HFF-Myc (cell line): ENCODE measurements around the gene UBE4A.

Experiments used
- DNase-seq: peaks from one replicate; pipeline ENCODE4 v3.0.0-alpha.2; 2011; ENCODE audit warnings: low read depth; ENCODE audit errors: extremely low read depth
- H3K4me3 ChIP-seq: replicated peaks from 2 replicates; pipeline ENCODE4 v1.5.1; 2011; ENCODE audit warnings: low read depth, mild to moderate bottlenecking, control low read depth, low read length
- TF ChIP-seq, protein P1 (sequence below): IDR thresholded peaks from 2 replicates; pipeline ENCODE4 v1.5.1; 2012; ENCODE audit warnings: mild to moderate bottlenecking, low read depth, low read length, control low read depth; ENCODE audit errors: missing control alignments

Gene UBE4A, protein sequence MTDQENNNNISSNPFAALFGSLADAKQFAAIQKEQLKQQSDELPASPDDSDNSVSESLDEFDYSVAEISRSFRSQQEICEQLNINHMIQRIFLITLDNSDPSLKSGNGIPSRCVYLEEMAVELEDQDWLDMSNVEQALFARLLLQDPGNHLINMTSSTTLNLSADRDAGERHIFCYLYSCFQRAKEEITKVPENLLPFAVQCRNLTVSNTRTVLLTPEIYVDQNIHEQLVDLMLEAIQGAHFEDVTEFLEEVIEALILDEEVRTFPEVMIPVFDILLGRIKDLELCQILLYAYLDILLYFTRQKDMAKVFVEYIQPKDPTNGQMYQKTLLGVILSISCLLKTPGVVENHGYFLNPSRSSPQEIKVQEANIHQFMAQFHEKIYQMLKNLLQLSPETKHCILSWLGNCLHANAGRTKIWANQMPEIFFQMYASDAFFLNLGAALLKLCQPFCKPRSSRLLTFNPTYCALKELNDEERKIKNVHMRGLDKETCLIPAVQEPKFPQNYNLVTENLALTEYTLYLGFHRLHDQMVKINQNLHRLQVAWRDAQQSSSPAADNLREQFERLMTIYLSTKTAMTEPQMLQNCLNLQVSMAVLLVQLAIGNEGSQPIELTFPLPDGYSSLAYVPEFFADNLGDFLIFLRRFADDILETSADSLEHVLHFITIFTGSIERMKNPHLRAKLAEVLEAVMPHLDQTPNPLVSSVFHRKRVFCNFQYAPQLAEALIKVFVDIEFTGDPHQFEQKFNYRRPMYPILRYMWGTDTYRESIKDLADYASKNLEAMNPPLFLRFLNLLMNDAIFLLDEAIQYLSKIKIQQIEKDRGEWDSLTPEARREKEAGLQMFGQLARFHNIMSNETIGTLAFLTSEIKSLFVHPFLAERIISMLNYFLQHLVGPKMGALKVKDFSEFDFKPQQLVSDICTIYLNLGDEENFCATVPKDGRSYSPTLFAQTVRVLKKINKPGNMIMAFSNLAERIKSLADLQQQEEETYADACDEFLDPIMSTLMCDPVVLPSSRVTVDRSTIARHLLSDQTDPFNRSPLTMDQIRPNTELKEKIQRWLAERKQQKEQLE

DNA sequence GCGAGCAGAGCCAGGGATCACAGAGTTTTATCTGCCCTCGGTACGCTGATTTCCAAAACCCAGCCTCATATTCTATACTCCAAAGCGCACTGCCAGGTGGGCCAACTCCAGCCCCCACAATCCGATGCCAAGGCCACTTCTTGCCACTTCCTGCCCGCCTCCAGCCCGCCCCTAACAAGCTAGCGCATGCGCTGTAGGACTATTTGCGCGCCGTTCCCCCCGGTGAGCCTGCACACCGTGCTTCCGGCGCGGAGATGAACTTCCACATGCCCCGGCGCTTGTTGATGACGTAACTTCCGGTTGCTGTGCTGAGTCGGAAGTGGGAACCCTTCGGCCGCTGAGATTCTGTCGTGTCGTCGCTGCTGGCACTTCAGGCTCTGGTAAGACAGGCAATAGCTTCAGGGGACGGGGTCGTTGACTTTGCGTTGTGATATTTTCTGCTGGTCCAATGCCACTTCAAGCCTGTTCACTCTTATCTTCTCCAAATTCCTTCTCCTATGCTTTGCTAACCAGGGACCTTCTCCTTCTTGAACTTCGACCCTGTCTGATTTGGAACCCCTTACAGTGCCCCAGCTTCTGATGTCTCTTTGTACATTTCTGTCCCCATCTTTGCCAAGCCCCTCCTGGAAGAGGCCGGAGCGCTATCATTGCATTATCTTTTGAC lies at the start of gene UBE4A:
Gene UBE4A (plus strand): TSS at position 306 of the 664 bp plus-strand sequence. CDS start 5,481 bp downstream, outside the sequence.
- DNase-seq, result peak; percentile 87
- TF ChIP-seq, protein P1, sequence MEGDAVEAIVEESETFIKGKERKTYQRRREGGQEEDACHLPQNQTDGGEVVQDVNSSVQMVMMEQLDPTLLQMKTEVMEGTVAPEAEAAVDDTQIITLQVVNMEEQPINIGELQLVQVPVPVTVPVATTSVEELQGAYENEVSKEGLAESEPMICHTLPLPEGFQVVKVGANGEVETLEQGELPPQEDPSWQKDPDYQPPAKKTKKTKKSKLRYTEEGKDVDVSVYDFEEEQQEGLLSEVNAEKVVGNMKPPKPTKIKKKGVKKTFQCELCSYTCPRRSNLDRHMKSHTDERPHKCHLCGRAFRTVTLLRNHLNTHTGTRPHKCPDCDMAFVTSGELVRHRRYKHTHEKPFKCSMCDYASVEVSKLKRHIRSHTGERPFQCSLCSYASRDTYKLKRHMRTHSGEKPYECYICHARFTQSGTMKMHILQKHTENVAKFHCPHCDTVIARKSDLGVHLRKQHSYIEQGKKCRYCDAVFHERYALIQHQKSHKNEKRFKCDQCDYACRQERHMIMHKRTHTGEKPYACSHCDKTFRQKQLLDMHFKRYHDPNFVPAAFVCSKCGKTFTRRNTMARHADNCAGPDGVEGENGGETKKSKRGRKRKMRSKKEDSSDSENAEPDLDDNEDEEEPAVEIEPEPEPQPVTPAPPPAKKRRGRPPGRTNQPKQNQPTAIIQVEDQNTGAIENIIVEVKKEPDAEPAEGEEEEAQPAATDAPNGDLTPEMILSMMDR, result no peak
- H3K4me3 ChIP-seq, result peak within 1 kb of the TSS; percentile 75

DNA sequence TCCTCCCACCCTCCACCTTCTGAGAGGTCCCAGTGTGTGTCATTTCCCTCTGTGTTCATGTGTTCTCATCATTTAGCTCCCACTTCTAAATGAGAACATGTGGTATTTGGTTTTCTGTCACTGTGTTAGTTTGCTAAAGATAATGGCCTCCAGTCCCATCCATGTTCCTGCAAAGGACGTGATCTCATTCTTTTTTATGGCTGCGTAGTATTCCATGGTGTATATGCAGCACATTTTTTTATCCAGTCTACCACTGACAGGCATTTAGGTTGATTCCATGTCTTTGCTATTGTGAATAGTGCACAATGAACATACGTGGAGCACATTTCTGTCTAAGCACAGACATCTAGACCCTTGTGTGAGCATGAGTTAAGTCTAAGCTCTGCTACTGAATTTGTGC lies 49.1 kb upstream of the UBE4A start:
- DNase-seq, result no peak
- H3K4me3 ChIP-seq, result no peak overlapping the region
- TF ChIP-seq, protein P1, result no peak

DNA sequence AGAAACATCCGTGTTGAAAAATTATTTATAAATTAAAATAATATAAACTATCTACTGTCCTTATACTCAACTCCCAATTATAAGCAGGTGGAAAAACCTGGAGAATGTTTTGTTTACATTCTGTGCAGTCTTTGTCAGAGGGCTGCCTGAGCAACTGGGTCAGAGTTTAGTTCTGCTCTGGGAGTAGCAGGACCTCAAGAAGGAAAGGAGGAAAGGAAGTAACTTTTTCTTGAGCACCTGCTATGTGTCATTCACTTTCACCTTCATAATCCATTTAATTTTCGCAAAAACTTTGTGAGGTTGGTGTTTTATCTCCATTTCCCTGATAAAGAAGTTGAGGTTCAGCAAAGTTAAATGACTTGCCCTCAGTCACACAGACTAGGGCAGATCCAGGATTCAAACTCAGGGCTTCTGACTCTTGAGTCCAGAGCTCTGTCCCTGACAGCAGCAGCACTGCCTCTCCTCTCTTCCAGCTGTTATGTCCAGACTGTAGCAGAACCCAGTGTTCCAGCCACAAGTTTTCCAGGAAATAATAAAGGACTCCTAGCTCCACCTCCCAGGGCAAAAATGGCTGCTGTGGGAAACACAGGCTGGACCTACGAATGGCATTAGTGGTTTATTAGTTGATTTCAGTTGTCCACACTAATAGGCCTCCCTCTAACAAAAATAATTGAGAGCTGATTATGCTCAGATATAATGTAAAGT lies 48.5 kb upstream of the UBE4A start:
- no peak for DNase-seq
- H3K4me3 ChIP-seq, result no peak overlapping the region
- TF ChIP-seq, protein P1, result no peak

DNA sequence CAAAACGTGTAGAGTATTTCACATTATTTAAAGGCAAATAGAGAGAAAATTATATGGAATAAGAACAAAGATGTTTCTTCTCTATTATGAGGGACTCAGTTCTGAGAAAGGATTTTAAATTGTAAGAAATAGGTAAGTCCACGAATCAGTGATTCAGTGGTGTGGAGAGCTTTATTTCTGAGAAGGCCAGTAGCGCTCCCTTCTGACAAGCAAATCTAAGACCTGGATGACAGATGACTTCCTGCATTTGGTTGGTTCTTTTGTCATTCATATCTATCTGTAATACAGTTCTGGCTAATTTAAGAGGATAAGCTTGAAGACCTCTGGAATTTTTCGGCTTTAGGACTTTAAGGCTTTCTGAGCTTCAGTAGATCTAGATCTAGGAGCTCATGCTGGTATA lies 47.9 kb upstream of the UBE4A start:
- TF ChIP-seq, protein P1, result no peak
- no peak for DNase-seq
- no peak overlapping the region for H3K4me3 ChIP-seq

DNA sequence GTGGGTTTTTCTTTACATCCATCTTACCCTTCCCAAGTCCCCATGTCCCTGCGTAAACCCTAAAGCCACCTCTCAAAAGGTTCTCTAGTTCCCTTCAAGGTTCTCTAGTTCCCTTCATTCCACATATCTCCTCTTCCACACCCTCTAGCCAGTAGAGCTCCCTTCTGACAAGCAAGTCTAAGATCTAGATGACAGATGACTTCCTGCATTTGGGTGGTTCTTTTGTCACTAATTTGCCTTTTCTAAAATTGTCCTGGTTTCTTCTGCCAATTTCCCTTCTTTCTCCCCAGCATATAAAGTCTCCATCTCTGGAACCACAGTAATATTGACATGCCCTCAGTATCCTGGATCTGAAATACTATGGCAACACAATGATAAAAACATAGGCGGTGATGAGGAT lies 47.1 kb upstream of the UBE4A start:
- TF ChIP-seq, protein P1, result no peak

DNA sequence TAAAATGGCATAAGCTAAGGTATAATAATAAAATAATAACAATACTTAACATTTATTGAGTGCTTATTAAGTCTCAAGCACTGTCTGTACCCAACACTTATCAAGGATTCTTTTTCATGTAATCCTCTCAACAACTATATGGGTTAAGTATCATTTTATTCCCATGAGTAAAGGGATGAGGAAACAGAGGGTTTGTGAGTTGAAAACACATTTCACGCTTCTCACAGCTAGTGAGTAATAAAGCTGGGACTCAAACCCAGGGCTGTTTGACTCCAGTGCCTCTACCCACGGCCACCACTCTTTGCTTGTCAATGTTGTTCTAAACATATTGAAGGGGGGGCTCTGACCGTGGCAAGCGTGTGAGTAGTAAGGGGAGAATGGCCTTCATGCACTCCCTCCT lies 46.2 kb upstream of the UBE4A start:
- TF ChIP-seq, protein P1, result no peak
- DNase-seq, result no peak
- H3K4me3 ChIP-seq, result no peak overlapping the region

More for the DNA sequence above, 47.1 kb upstream of the UBE4A start:
- no peak overlapping the region for H3K4me3 ChIP-seq
- DNase-seq, result no peak
